ENCODE data around the gene ADCK2.

- TF ChIP-seq MYC (IDR thresholded peaks at IDR 0.05; ENCODE audit: insufficient read depth, insufficient read length, insufficient replicate concordance, low read length, severe bottlenecking) (no peak), RBBP5 (conservative IDR thresholded peaks at IDR 0.05) (no peak), ZBTB33 (IDR thresholded peaks at IDR 0.05) (no peak), SRF (IDR thresholded peaks at IDR 0.05; ENCODE audit: low read depth in 2 of 2, low read length in 2 of 2) (no peak), POLR2A (IDR thresholded peaks at IDR 0.05; ENCODE audit: low read depth, low read length) (no peak), EED (IDR thresholded peaks at IDR 0.05; ENCODE audit: low read depth) (no peak), BHLHE40 (IDR thresholded peaks at IDR 0.05; ENCODE audit: borderline replicate concordance in 1 of 2, low read depth in 2 of 2, low read length in 1 of 2) (no peak), RAD21 (IDR thresholded peaks at IDR 0.05; ENCODE audit: insufficient read depth, low read depth, low read length) (no peak), CHD4 (IDR thresholded peaks at IDR 0.05) (no peak)
- TF ChIP-seq, protein P1, sequence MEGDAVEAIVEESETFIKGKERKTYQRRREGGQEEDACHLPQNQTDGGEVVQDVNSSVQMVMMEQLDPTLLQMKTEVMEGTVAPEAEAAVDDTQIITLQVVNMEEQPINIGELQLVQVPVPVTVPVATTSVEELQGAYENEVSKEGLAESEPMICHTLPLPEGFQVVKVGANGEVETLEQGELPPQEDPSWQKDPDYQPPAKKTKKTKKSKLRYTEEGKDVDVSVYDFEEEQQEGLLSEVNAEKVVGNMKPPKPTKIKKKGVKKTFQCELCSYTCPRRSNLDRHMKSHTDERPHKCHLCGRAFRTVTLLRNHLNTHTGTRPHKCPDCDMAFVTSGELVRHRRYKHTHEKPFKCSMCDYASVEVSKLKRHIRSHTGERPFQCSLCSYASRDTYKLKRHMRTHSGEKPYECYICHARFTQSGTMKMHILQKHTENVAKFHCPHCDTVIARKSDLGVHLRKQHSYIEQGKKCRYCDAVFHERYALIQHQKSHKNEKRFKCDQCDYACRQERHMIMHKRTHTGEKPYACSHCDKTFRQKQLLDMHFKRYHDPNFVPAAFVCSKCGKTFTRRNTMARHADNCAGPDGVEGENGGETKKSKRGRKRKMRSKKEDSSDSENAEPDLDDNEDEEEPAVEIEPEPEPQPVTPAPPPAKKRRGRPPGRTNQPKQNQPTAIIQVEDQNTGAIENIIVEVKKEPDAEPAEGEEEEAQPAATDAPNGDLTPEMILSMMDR (IDR thresholded peaks at IDR 0.05 in 2 of 3, conservative IDR thresholded peaks at IDR 0.05 in 1 of 3; ENCODE audit: control insufficient read depth in 2 of 3, extremely low read depth in 1 of 3, insufficient read depth in 1 of 3, low read depth in 3 of 3, low read length in 3 of 3), result no peak
Measured at GRCh38 chr7:140635345-140635744, 37.4 kb upstream of the ADCK2 start.

Measured in GM12878 (cell line).